ENCODE measurements around the gene SMAD5. TPM values are rescaled to one million over a fixed set of nuclear protein-coding genes. Genes with fewer than 3 reads are reported as not detected.

Gene SMAD5
- total RNA-seq, 2 donors from 2014 or later = 97.8 to 105 TPM

DNA sequence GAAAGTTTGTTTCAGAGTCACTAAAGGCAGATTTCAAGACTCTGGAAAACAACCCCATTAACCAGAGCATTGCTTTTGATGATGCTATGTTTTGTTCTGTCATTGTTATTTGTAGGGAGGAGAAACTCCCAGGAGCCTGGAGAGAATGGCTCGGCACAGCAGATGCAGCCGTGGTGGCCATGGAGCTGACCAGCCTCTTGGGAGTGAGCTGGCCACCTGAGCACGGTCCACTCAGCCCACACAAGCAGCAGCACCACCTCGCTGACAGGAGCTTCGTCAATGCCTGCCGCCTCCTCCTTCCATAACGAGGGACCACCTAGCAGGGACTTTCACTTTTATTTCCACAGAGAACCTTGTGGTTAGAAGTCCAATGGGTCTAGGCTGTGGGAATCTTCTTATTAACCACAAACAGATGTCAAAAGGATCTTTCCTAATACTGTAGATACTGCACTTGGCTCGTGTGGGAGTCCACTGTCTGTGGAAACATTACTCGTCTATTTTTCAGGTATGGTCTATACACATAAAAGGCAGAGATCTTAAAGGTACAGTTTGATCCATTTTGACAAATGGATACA lies 81.4 kb downstream of the SMAD5 start:
- H3K4me3 Mint-ChIP-seq = no peak overlapping the region
- H3K9me3 Mint-ChIP-seq = peaks cover 7% of the 10 kb centered on the region
- Histone ChIP-seq H3K4me3 (ENCODE audit: low read length) (no peak overlapping the region), H3K27ac (ENCODE audit: low read depth, low read length) (no peak overlapping the region), H3K4me1 (ENCODE audit: control insufficient read depth, insufficient read depth, low read length) (no peaks in the 10 kb centered on the region), H3K27me3 (ENCODE audit: control insufficient read depth, insufficient read depth, low read length, poor library complexity, severe bottlenecking) (no peaks in the 10 kb centered on the region), H3K9ac (ENCODE audit: extremely low read depth, low read length, poor library complexity, severe bottlenecking) (no peak overlapping the region), H3K9me3 (ENCODE audit: control insufficient read depth, low read length) (no peaks in the 10 kb centered on the region), H3K36me3 (ENCODE audit: control insufficient read depth, insufficient read depth, low read length) (no peaks in the 10 kb centered on the region)
- no peak for DNase-seq
- H3K27me3 Mint-ChIP-seq (ENCODE audit: insufficient read depth) = peaks cover 14% of the 10 kb centered on the region
- H3K36me3 Mint-ChIP-seq (ENCODE audit: low read depth) = no peaks in the 10 kb centered on the region
- no peak overlapping the region for H3K27ac Mint-ChIP-seq
- TF ChIP-seq, protein P1, sequence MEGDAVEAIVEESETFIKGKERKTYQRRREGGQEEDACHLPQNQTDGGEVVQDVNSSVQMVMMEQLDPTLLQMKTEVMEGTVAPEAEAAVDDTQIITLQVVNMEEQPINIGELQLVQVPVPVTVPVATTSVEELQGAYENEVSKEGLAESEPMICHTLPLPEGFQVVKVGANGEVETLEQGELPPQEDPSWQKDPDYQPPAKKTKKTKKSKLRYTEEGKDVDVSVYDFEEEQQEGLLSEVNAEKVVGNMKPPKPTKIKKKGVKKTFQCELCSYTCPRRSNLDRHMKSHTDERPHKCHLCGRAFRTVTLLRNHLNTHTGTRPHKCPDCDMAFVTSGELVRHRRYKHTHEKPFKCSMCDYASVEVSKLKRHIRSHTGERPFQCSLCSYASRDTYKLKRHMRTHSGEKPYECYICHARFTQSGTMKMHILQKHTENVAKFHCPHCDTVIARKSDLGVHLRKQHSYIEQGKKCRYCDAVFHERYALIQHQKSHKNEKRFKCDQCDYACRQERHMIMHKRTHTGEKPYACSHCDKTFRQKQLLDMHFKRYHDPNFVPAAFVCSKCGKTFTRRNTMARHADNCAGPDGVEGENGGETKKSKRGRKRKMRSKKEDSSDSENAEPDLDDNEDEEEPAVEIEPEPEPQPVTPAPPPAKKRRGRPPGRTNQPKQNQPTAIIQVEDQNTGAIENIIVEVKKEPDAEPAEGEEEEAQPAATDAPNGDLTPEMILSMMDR (conservative IDR thresholded peaks at IDR 0.05) = no peak
- H3K4me1 Mint-ChIP-seq = no peaks in the 10 kb centered on the region
- WGBS, 2 experiments (ENCODE audit: insufficient coverage in 1 of 2, insufficient read length in 1 of 2) = 93 to 94% methylated on average over 3 to 9 of the region's 9 CpGs

- H3K4me3 Mint-ChIP-seq = no peak overlapping the region
- H3K27me3 Mint-ChIP-seq (ENCODE audit: insufficient read depth) = peaks cover 7% of the 10 kb centered on the region
- Histone ChIP-seq H3K27ac (ENCODE audit: low read depth, low read length) (no peak overlapping the region), H3K4me1 (ENCODE audit: control insufficient read depth, insufficient read depth, low read length) (no peaks in the 10 kb centered on the region), H3K27me3 (ENCODE audit: control insufficient read depth, insufficient read depth, low read length, poor library complexity, severe bottlenecking) (no peaks in the 10 kb centered on the region), H3K36me3 (ENCODE audit: control insufficient read depth, insufficient read depth, low read length) (no peaks in the 10 kb centered on the region), H3K9ac (ENCODE audit: extremely low read depth, low read length, poor library complexity, severe bottlenecking) (no peak overlapping the region), H3K4me3 (ENCODE audit: low read length) (no peak overlapping the region), H3K9me3 (ENCODE audit: control insufficient read depth, low read length) (peaks cover 4% of the 10 kb centered on the region)
- H3K27ac Mint-ChIP-seq = no peak overlapping the region
- H3K9me3 Mint-ChIP-seq = peaks cover 25% of the 10 kb centered on the region
- peaks cover 4% of the 10 kb centered on the region for H3K36me3 Mint-ChIP-seq (ENCODE audit: low read depth)
- no peak for DNase-seq
- TF ChIP-seq, protein P1 (conservative IDR thresholded peaks at IDR 0.05) = no peak
- no peaks in the 10 kb centered on the region for H3K4me1 Mint-ChIP-seq
- WGBS, 2 experiments (ENCODE audit: insufficient coverage in 1 of 2, insufficient read length in 1 of 2) = 90 to 94% methylated on average over 4 of the region's 4 CpGs
Observed at GRCh38 chr5:136215812-136216211, 83.2 kb downstream of the SMAD5 start.

- H3K27ac ChIP-seq (ENCODE audit: low read depth, low read length) = no peak overlapping the region
- no peak overlapping the region for H3K4me3 Mint-ChIP-seq
- TF ChIP-seq, protein P1 (conservative IDR thresholded peaks at IDR 0.05) = peak; percentile 38
- H3K27me3 Mint-ChIP-seq (ENCODE audit: insufficient read depth) = peaks cover 6% of the 10 kb centered on the region
- no peaks in the 10 kb centered on the region for H3K4me1 ChIP-seq (ENCODE audit: control insufficient read depth, insufficient read depth, low read length)
- peaks cover 4% of the 10 kb centered on the region for H3K9me3 ChIP-seq (ENCODE audit: control insufficient read depth, low read length)
- H3K4me3 ChIP-seq (ENCODE audit: low read length) = no peak overlapping the region
- H3K36me3 ChIP-seq (ENCODE audit: control insufficient read depth, insufficient read depth, low read length) = no peaks in the 10 kb centered on the region
- H3K4me1 Mint-ChIP-seq = no peaks in the 10 kb centered on the region
- no peaks in the 10 kb centered on the region for H3K27me3 ChIP-seq (ENCODE audit: control insufficient read depth, insufficient read depth, low read length, poor library complexity, severe bottlenecking)
- peaks cover 4% of the 10 kb centered on the region for H3K36me3 Mint-ChIP-seq (ENCODE audit: low read depth)
- WGBS, 2 experiments (ENCODE audit: insufficient coverage in 1 of 2, insufficient read length in 1 of 2) = 88 to 96% methylated on average over 7 to 8 of the region's 8 CpGs
- DNase-seq = no peak
- no peak overlapping the region for H3K9ac ChIP-seq (ENCODE audit: extremely low read depth, low read length, poor library complexity, severe bottlenecking)
- peaks cover 27% of the 10 kb centered on the region for H3K9me3 Mint-ChIP-seq
- H3K27ac Mint-ChIP-seq = no peak overlapping the region
Observed at GRCh38 chr5:136216230-136216629, 83.6 kb downstream of the SMAD5 start.

Measured in endodermal cell (in vitro differentiated cells).